Measurements from ENCODE around the gene HS6ST2. TPM values are rescaled to one million over a fixed set of nuclear protein-coding genes. Genes with fewer than 3 reads are reported as not detected.

The HS6ST2 gene
- total RNA-seq, 4 donors from 2014 or later = 0.21 to 0.30 (median 0.24) TPM; not detected in 1

DNA sequence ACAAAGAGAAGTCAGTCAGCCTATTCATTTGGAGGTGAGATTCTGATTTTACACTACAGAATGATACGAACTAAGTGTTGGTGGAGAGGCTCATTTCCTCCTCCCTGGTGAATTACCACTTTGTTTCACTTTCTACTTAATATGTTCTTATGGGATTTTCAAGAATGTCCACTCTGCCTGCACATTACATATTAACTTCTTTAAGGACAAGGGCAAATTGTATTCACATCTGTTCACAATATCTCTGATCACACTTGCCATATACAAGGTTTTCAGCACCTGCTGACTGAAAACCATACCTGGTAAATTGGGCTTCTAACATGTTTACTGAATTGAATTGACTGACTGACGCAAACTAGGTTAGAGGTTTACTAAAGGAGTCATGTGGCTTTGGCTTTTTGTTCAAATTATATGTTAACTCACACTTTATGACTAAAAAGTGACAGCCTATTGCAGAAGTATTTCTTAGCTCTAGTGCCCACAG is 281.2 kb downstream of the HS6ST2 start:
- WGBS = 68% methylated on average over 2 of the region's 2 CpGs
- H3K27me3 ChIP-seq = no peaks in the 10 kb centered on the region
- TF ChIP-seq, protein P1, sequence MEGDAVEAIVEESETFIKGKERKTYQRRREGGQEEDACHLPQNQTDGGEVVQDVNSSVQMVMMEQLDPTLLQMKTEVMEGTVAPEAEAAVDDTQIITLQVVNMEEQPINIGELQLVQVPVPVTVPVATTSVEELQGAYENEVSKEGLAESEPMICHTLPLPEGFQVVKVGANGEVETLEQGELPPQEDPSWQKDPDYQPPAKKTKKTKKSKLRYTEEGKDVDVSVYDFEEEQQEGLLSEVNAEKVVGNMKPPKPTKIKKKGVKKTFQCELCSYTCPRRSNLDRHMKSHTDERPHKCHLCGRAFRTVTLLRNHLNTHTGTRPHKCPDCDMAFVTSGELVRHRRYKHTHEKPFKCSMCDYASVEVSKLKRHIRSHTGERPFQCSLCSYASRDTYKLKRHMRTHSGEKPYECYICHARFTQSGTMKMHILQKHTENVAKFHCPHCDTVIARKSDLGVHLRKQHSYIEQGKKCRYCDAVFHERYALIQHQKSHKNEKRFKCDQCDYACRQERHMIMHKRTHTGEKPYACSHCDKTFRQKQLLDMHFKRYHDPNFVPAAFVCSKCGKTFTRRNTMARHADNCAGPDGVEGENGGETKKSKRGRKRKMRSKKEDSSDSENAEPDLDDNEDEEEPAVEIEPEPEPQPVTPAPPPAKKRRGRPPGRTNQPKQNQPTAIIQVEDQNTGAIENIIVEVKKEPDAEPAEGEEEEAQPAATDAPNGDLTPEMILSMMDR (IDR thresholded peaks at IDR 0.05) = no peak
- no peak for TF ChIP-seq POLR2AphosphoS5 (IDR thresholded peaks at IDR 0.05)
- no peak for TF ChIP-seq EP300 (IDR thresholded peaks at IDR 0.05)

DNA sequence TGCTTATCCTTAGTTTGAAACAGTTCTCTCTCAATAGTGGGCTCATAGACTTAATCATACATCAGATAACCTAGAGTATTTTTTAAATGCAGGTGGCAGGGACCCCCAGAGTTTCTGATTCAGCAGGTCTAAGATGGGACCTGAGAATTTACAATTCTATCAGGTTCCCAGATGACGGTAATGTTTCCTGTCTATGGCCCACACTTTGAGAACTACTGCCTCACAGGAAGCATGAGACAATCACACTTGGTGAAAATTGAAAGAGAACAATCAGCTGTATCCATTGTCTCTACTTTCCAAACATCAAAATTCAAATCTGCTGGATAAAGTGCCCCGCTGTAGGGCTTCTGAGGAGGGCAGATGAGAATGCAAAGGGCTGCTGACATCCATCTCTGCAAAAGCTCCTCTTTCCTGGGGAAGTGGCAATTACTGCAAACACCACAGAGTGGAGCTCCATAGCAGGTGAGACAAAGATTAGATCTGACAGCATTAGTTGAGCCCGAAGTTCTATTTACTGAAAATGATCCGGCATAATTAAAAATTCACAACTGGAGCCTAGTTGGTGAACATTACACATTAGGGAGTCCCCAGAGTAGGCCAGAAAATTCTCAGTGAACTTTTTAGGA is 281.8 kb downstream of the HS6ST2 start:
- DNase-seq (ENCODE audit: low spot score in 2 of 2) = no peak
- no peaks in the 10 kb centered on the region for H3K9me3 ChIP-seq
- H3K36me3 ChIP-seq = no peaks in the 10 kb centered on the region
- H3K27ac ChIP-seq = no peak overlapping the region
- no peaks in the 10 kb centered on the region for H3K27me3 ChIP-seq
- TF ChIP-seq POLR2AphosphoS5 (IDR thresholded peaks at IDR 0.05) = no peak
- H3K4me3 ChIP-seq = no peak overlapping the region
- no peaks in the 10 kb centered on the region for H3K4me1 ChIP-seq
- WGBS = 53% methylated on average over 4 of the region's 4 CpGs

More for the DNA sequence above, 281.2 kb downstream of the HS6ST2 start:
- DNase-seq (ENCODE audit: low spot score in 2 of 2) = no peak
- Histone ChIP-seq H3K4me3 (no peak overlapping the region), H3K36me3 (no peaks in the 10 kb centered on the region), H3K27ac (no peak overlapping the region), H3K4me1 (no peaks in the 10 kb centered on the region), H3K9me3 (no peaks in the 10 kb centered on the region)

DNA sequence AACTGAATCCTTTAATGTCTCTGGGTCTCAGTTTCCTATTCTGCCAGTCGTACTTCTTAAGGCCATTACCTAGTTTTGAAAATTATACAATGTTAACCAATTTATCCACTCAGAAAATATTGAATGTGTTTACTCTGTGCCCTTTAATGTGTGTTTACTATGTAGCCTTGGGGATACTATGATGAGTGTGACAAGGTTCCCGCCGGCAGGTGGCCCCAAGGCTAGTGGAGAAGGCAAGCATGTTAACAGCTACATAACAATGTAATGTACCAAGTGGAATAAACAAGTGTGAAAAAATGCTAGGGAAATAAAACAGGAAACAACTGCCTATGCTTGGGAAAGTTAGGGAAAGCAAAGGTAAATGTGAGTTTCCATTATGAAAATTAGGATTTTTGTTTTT is 282.3 kb downstream of the HS6ST2 start:
- Histone ChIP-seq H3K27ac (no peak overlapping the region), H3K36me3 (no peaks in the 10 kb centered on the region), H3K9me3 (no peaks in the 10 kb centered on the region), H3K27me3 (no peaks in the 10 kb centered on the region), H3K4me3 (no peak overlapping the region), H3K4me1 (no peaks in the 10 kb centered on the region)
- WGBS = 61% methylated on average over 3 of the region's 3 CpGs
- TF ChIP-seq EP300 (IDR thresholded peaks at IDR 0.05) = no peak
- no peak for DNase-seq (ENCODE audit: low spot score in 2 of 2)

DNA sequence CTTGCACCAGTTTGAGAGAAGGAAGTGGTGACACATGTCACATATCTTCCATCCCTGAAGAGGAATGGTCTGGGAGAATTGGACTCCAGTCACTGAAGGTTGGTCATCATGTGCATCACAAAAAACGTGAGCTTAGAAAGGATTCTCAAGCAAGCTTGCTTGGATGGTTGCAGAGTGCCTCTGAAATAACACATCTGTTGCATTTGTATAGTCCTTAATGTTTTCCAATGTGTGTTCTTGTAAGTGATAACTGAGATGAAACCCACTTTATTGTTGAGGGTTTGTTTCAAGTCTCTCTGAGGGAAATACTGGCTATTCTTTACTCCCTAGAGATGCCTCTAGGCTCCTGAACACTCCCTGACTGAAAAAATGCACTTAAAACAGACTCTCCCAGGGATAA is 285.1 kb downstream of the HS6ST2 start:
- 25% methylated on average over 1 of the region's 1 CpG for WGBS
- H3K9me3 ChIP-seq = no peaks in the 10 kb centered on the region
- TF ChIP-seq POLR2A (IDR thresholded peaks at IDR 0.05) = no peak
- TF ChIP-seq, protein P1 (IDR thresholded peaks at IDR 0.05) = no peak
- no peak for TF ChIP-seq EP300 (IDR thresholded peaks at IDR 0.05)
- TF ChIP-seq POLR2AphosphoS5 (IDR thresholded peaks at IDR 0.05) = no peak
- no peaks in the 10 kb centered on the region for H3K36me3 ChIP-seq
- H3K4me1 ChIP-seq = no peaks in the 10 kb centered on the region
- no peaks in the 10 kb centered on the region for H3K27me3 ChIP-seq
- no peak overlapping the region for H3K27ac ChIP-seq
- no peak overlapping the region for H3K4me3 ChIP-seq
- no peak for DNase-seq (ENCODE audit: low spot score in 2 of 2)

DNA sequence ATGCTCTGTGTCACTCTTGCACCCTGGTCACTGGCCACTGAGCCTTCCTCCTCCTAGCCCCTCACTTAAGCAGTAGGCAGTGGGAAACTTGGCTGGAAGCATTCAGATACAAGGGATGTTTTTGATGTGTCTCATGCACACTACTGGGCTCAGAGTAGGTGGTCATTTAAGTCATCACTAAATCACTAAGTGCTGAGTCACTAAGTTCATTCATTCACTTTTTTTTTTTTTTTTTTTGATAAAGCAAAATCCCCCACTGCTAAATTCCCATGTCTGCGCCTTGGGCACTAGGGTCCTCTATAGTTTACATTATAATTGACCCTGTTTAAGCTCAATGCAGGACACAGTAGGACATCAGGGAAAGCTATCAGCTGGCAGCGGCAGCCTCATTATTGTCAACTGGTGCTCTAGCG is 287.2 kb downstream of the HS6ST2 start:
- Histone ChIP-seq H3K4me3 (no peak overlapping the region), H3K4me1 (no peaks in the 10 kb centered on the region), H3K9me3 (no peaks in the 10 kb centered on the region), H3K27ac (no peak overlapping the region), H3K27me3 (no peaks in the 10 kb centered on the region), H3K36me3 (no peaks in the 10 kb centered on the region)
- no peak for DNase-seq (ENCODE audit: low spot score in 2 of 2)
- 55% methylated on average over 3 of the region's 3 CpGs for WGBS
- TF ChIP-seq EP300 (IDR thresholded peaks at IDR 0.05) = no peak
- TF ChIP-seq POLR2AphosphoS5 (IDR thresholded peaks at IDR 0.05) = no peak
- TF ChIP-seq POLR2A (IDR thresholded peaks at IDR 0.05) = no peak
- TF ChIP-seq, protein P1 (IDR thresholded peaks at IDR 0.05) = no peak

DNA sequence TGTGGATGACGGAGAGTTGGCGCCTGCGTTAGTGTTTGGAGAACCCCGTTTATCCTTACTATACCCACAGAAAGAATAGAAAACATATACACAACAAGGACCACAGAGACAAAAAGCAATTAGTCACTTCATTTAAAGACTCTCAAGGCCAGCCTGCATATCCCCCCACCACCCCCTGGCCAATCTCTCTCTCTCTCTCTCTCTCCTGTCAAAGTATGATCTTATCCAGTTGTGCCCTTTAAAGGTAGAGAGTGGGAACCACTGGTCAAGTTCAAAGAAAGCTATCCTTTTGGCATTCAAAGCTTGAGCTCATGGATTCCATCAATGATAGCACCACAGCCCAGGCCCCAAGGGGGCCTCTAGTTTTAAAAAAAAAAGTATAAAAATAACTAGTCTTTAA is 289.3 kb downstream of the HS6ST2 start:
- Histone ChIP-seq H3K27ac (no peak overlapping the region), H3K4me1 (no peaks in the 10 kb centered on the region), H3K9me3 (no peaks in the 10 kb centered on the region), H3K36me3 (no peaks in the 10 kb centered on the region), H3K27me3 (no peaks in the 10 kb centered on the region), H3K4me3 (no peak overlapping the region)
- TF ChIP-seq, protein P1 (IDR thresholded peaks at IDR 0.05) = no peak
- TF ChIP-seq POLR2AphosphoS5 (IDR thresholded peaks at IDR 0.05) (no peak), EP300 (IDR thresholded peaks at IDR 0.05) (no peak), POLR2A (IDR thresholded peaks at IDR 0.05) (no peak)
- 87% methylated on average over 4 of the region's 4 CpGs for WGBS
- DNase-seq (ENCODE audit: low spot score in 2 of 2) = no peak
